H9 (cell line): ENCODE measurements around the gene MYO18B. TPM values are rescaled to one million over a fixed set of nuclear protein-coding genes. Genes with fewer than 3 reads are reported as not detected.

Experiments
- DNase-seq: peaks from one replicate; pipeline ENCODE4 v3.0.0-alpha.2; 2017
- H2AFZ ChIP-seq: one replicate; pipeline ENCODE4 v1.6.1; 2013; ENCODE audit warnings: mild to moderate bottlenecking, low read length, control low read depth, moderate library complexity
- H2AK5ac ChIP-seq: 2 replicates; pipeline ENCODE4 v1.6.1; 2013; ENCODE audit warnings: low read length, control low read depth, mixed read lengths; ENCODE audit not compliant: insufficient read length
- H2BK120ac ChIP-seq: one replicate; pipeline ENCODE4 v1.6.1; 2013; ENCODE audit warnings: low read depth, mild to moderate bottlenecking, low read length, control low read depth, inconsistent platforms; ENCODE audit not compliant: poor library complexity, severe bottlenecking
- H2BK12ac ChIP-seq: 2 replicates; pipeline ENCODE4 v1.6.1; 2013; ENCODE audit warnings: low read length, control low read depth, mixed read lengths, low read depth; ENCODE audit not compliant: insufficient read length
- H2BK15ac ChIP-seq: 2 replicates; pipeline ENCODE4 v1.6.1; 2013; ENCODE audit warnings: low read depth, low read length, control low read depth
- H2BK20ac ChIP-seq: one replicate; pipeline ENCODE4 v1.6.1; 2013; ENCODE audit warnings: low read depth, mild to moderate bottlenecking, low read length, control low read depth, inconsistent platforms; ENCODE audit not compliant: poor library complexity, severe bottlenecking
- H2BK5ac ChIP-seq: 2 replicates; pipeline ENCODE4 v1.6.1; 2013; ENCODE audit warnings: low read length, control low read depth, mixed read lengths; ENCODE audit not compliant: insufficient read length
- H3K14ac ChIP-seq: 2 replicates; pipeline ENCODE4 v1.6.1; 2013; ENCODE audit warnings: low read length, control low read depth; ENCODE audit not compliant: insufficient read depth
- H3K18ac ChIP-seq: 2 replicates; pipeline ENCODE4 v1.6.1; 2013; ENCODE audit warnings: low read depth, mild to moderate bottlenecking, mixed read lengths, low read length, control low read depth; ENCODE audit not compliant: insufficient read length
- H3K23ac ChIP-seq: 2 replicates; pipeline ENCODE4 v1.6.1; 2013; ENCODE audit warnings: low read length, control low read depth, mixed read lengths, low read depth; ENCODE audit not compliant: insufficient read length
- H3K23me2 ChIP-seq: 2 replicates; pipeline ENCODE4 v1.6.1; 2013; ENCODE audit warnings: low read depth, mild to moderate bottlenecking, mixed read lengths, low read length, control low read depth; ENCODE audit not compliant: insufficient read length, poor library complexity, severe bottlenecking
- H3K27ac ChIP-seq: 2 replicates; pipeline ENCODE4 v1.5.1; 2013; ENCODE audit warnings: low read length, control low read depth, mixed read lengths, low read depth; ENCODE audit not compliant: insufficient read length
- H3K27me3 ChIP-seq: 2 replicates; pipeline ENCODE4 v1.6.1; 2013; ENCODE audit warnings: low read length, control low read depth, inconsistent platforms; ENCODE audit not compliant: insufficient read depth
- H3K4ac ChIP-seq: 2 replicates; pipeline ENCODE4 v1.6.1; 2013; ENCODE audit warnings: low read depth, mild to moderate bottlenecking, control low read depth, inconsistent platforms, low read length, moderate library complexity
- H3K4me1 ChIP-seq: 2 replicates; pipeline ENCODE4 v1.6.1; 2013; ENCODE audit warnings: low read length, control low read depth, inconsistent platforms; ENCODE audit not compliant: insufficient read depth
- H3K4me2 ChIP-seq: 2 replicates; pipeline ENCODE4 v1.6.1; 2013; ENCODE audit warnings: low read length, control low read depth, mixed read lengths; ENCODE audit not compliant: insufficient read length, insufficient read depth
- H3K56ac ChIP-seq: 2 replicates; pipeline ENCODE4 v1.6.1; 2013; ENCODE audit warnings: low read depth, mild to moderate bottlenecking, mixed read lengths, low read length, control low read depth; ENCODE audit not compliant: insufficient read length
- H3K79me1 ChIP-seq: 2 replicates; pipeline ENCODE4 v1.6.1; 2013; ENCODE audit warnings: low read depth, mild to moderate bottlenecking, moderate library complexity, low read length, control low read depth, inconsistent platforms; ENCODE audit not compliant: insufficient read depth, poor library complexity, severe bottlenecking
- H3K79me2 ChIP-seq: 2 replicates; pipeline ENCODE4 v1.6.1; 2013; ENCODE audit warnings: low read length, control low read depth, inconsistent platforms; ENCODE audit not compliant: insufficient read depth
- H3K9ac ChIP-seq: 2 replicates; pipeline ENCODE4 v1.6.1; 2013; ENCODE audit warnings: low read length, control low read depth, mixed read lengths; ENCODE audit not compliant: insufficient read length; ENCODE audit errors: extremely low read depth
- H3K9me3 ChIP-seq: one replicate; pipeline ENCODE4 v1.6.1; 2013; ENCODE audit warnings: low read depth, low read length, inconsistent platforms; ENCODE audit not compliant: control insufficient read depth
- H3T11ph ChIP-seq: one replicate; pipeline ENCODE4 v1.6.1; 2013; ENCODE audit warnings: mild to moderate bottlenecking, low read length, control low read depth, inconsistent platforms
- H4K20me1 ChIP-seq: one replicate; pipeline ENCODE4 v1.6.1; 2013; ENCODE audit not compliant: control insufficient read depth, insufficient read length, insufficient read depth
- H4K5ac ChIP-seq: 2 replicates; pipeline ENCODE4 v1.6.1; 2013; ENCODE audit warnings: low read depth, mild to moderate bottlenecking, mixed read lengths, low read length, control low read depth; ENCODE audit not compliant: insufficient read length
- H4K8ac ChIP-seq: replicated peaks from 2 replicates; pipeline ENCODE4 v1.6.1; 2013; ENCODE audit warnings: low read length, control low read depth, mixed read lengths, low read depth; ENCODE audit not compliant: insufficient read length
- H4K91ac ChIP-seq: 2 replicates; pipeline ENCODE4 v1.6.1; 2013; ENCODE audit warnings: low read depth, mild to moderate bottlenecking, moderate library complexity, mixed read lengths, low read length, control low read depth; ENCODE audit not compliant: insufficient read length
- H3K27ac Mint-ChIP-seq, 3 experiments: 2 replicates in 2 of 3; 3 replicates in 1 of 3; pipeline ENCODE4 v1.8.0; 2020 to 2021; ENCODE audit warnings: mixed read lengths in 3 of 3, mild to moderate bottlenecking in 1 of 3, moderate library complexity in 1 of 3
- H3K27me3 Mint-ChIP-seq: 2 replicates; pipeline ENCODE4 v1.8.0; 2021; ENCODE audit warnings: low read depth, mild to moderate bottlenecking, moderate library complexity, mixed read lengths
- H3K36me3 Mint-ChIP-seq, 3 experiments: 2 replicates in 2 of 3; 3 replicates in 1 of 3; pipeline ENCODE4 v1.8.0; 2020 to 2021; ENCODE audit warnings: low read depth in 3 of 3, mixed read lengths in 3 of 3; ENCODE audit not compliant: insufficient read depth in 1 of 3
- H3K4me1 Mint-ChIP-seq, 2 experiments: 2 replicates each; pipeline ENCODE4 v1.8.0; 2020; ENCODE audit warnings: mixed read lengths in 2 of 2
- H3K4me3 Mint-ChIP-seq, 2 experiments: 2 replicates in 1 of 2; 3 replicates in 1 of 2; pipeline ENCODE4 v1.8.0; 2020 to 2021; ENCODE audit warnings: mild to moderate bottlenecking in 2 of 2, mixed read lengths in 2 of 2, moderate library complexity in 1 of 2
- H3K9me3 Mint-ChIP-seq, 2 experiments: 2 replicates in 1 of 2; 3 replicates in 1 of 2; pipeline ENCODE4 v1.8.0; 2020; ENCODE audit warnings: mild to moderate bottlenecking in 2 of 2, mixed read lengths in 2 of 2, moderate library complexity in 1 of 2
- WGBS: extraction: QIAGEN DNeasy Blood & Tissue Kit; methylation state at CpG from one replicate; pipeline ENCODE4 v1.1.7; 2013; ENCODE audit warnings: missing lambda C conversion rate, low lambda C conversion rate, mixed read lengths; ENCODE audit not compliant: insufficient read length; ENCODE audit errors: extremely low coverage; 5-methylcytosine and 5-hydroxymethylcytosine counted together
- total RNA-seq: library from RNA; stranded (reverse); gene quantifications from 2 replicates; pipeline ENCODE4 v1.2.1, GENCODE V29; 2021
- TF ChIP-seq, protein P1 (sequence below): fragments of 200-600 bp; sonication (generic); conservative IDR thresholded peaks from 3 replicates; pipeline ENCODE4 v1.8.0; 2021; ENCODE audit warnings: antibody characterized with exemption, mild to moderate bottlenecking

MYO18B gene
- total RNA-seq, 1 experiment from 2014 or later: 0.46 TPM

DNA sequence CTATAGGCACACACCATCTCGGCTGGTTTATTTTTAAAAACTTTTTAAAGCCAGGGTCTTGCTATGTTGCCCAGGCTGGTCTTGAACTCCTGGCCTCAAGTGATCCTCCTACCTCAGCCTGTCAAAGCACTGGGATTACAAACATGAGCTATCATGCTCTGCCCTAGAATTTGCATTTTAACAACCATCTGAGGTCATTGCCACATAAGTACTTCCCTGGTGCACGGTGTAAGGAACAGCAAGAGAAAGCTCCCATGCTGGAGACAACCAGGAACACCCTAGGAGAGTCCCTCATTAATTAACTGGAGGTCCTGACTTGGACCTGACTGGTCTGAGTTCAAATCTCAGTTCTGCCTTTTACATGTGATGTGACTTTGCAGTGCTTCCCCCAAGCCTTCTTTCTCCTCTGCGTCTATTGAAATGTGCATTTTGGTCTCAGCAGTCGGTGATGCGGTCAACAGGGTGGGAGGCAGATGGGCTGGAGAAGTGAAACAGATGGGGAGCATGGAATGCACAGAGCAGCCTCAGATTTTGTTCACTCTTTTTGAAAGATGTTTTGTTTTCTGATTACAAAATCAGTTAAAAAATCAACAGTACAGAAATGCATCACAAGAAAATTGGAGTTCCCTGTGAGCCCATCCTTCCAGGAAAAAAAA lies 146.5 kb downstream of the MYO18B start:
- no peak overlapping the region for H2BK20ac ChIP-seq
- no peak overlapping the region for H3K4me2 ChIP-seq
- H3K4ac ChIP-seq: no peak overlapping the region
- H3K23me2 ChIP-seq: no peaks in the 10 kb centered on the region
- H2BK12ac ChIP-seq: no peak overlapping the region
- no peak overlapping the region for H2BK15ac ChIP-seq
- no peaks in the 10 kb centered on the region for H3K79me2 ChIP-seq
- Mint-ChIP-seq H3K27ac (no peak overlapping the region; a peak in 1 of 7 replicates), H3K4me3 (no peak overlapping the region), H3K36me3 (no peaks in the 10 kb centered on the region), H3K9me3 (no peaks in the 10 kb centered on the region), H3K27me3 (peaks cover 11% of the 10 kb centered on the region), H3K4me1 (peaks cover 3 to 6% of the 10 kb centered on the region in 2 experiments)
- no CpG with 5 or more reads among the region's 5 CpGs for WGBS
- no peak overlapping the region for H2AK5ac ChIP-seq
- H2BK120ac ChIP-seq: no peak overlapping the region
- H4K5ac ChIP-seq: no peak overlapping the region
- no peak overlapping the region for H3K9ac ChIP-seq
- H3K4me1 ChIP-seq: no peaks in the 10 kb centered on the region
- no peak overlapping the region for H2AFZ ChIP-seq
- no peak overlapping the region for H3K14ac ChIP-seq
- H4K20me1 ChIP-seq: no peaks in the 10 kb centered on the region
- H3K27ac ChIP-seq: no peak overlapping the region
- no peak overlapping the region for H3K56ac ChIP-seq
- H4K8ac ChIP-seq: no peak overlapping the region
- no peak for DNase-seq
- H3K79me1 ChIP-seq: no peaks in the 10 kb centered on the region
- no peak overlapping the region for H3K18ac ChIP-seq
- no peak overlapping the region for H3T11ph ChIP-seq
- H2BK5ac ChIP-seq: no peak overlapping the region
- H3K27me3 ChIP-seq: no peaks in the 10 kb centered on the region
- TF ChIP-seq, protein P1, sequence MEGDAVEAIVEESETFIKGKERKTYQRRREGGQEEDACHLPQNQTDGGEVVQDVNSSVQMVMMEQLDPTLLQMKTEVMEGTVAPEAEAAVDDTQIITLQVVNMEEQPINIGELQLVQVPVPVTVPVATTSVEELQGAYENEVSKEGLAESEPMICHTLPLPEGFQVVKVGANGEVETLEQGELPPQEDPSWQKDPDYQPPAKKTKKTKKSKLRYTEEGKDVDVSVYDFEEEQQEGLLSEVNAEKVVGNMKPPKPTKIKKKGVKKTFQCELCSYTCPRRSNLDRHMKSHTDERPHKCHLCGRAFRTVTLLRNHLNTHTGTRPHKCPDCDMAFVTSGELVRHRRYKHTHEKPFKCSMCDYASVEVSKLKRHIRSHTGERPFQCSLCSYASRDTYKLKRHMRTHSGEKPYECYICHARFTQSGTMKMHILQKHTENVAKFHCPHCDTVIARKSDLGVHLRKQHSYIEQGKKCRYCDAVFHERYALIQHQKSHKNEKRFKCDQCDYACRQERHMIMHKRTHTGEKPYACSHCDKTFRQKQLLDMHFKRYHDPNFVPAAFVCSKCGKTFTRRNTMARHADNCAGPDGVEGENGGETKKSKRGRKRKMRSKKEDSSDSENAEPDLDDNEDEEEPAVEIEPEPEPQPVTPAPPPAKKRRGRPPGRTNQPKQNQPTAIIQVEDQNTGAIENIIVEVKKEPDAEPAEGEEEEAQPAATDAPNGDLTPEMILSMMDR: no peak
- H3K9me3 ChIP-seq: no peaks in the 10 kb centered on the region
- no peak overlapping the region for H3K23ac ChIP-seq
- H4K91ac ChIP-seq: no peak overlapping the region
